ENCODE measurements around the gene KCNA1.
A peak's percentile ranks its signal among the peaks of the same experiment; 100 is the strongest.
"Not testable (repeated sequence)": the region's sequence is repeated elsewhere in the genome, so short reads cannot be mapped to it uniquely, and the experiment has no call there.

The KCNA1 gene

DNA sequence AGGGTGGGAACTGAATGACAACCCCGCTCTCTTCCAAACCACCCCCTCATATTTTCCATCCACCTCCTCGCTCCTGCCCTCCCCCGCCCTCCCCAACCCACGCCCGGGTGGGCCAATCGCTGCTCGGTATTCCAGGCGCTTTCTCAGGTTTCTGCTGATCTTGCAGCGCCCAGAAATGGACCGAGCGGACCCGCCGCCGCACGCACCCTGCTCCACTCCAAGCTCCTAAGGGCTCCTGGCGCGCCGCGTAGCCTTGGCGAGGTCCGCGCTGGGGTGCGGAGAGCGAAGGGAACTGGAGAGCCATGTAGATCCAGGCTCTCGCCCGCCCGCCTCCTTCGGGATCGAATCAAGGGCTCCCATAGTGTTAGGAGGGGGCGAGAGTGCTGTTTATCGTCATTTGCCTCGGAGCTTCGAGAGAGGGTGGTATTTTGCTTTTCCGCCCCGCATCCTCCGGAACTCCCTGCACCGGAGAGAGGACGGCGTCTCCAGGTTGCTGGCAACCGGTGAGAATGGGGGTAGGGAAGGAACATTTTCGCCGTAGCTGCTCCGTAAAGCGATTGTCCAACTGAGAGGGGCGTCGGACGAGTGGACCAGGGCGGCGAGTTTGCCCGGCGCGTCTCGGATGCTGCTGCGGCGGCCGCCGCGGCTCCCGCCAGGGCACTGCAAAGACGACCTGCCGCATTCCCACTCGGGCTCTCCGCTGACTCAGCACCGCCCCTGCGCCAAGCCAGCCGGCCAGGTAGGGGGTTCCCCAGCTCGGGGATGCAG, at the start of gene KCNA1:
Gene KCNA1, plus strand, starts transcription at position 172 of the 768 bp plus-strand sequence. CDS start 1,474 bp downstream, outside the sequence.
- DNase-seq: peak; percentile 71

DNA sequence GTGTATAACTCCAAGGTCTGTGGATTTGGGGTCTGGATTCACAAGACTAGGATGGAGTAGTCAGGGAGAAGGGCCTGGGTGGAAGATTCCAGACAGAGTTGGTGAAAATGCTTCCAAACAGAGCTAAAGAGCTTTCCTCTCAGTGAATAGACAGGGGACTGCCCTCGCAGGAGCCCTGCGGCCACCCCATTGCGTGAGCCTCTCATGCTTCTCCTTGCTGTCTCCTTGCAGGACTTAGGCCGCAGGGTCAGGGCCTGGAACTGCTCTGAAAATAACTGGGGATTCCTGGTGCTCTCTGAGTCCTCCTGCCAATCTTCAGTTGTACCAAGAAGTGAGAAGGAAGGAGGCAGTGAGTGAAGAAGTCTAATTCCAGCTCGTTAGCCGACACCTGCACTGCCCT, 49.0 kb upstream of the KCNA1 start:
- peak; percentile 44 for DNase-seq

DNA sequence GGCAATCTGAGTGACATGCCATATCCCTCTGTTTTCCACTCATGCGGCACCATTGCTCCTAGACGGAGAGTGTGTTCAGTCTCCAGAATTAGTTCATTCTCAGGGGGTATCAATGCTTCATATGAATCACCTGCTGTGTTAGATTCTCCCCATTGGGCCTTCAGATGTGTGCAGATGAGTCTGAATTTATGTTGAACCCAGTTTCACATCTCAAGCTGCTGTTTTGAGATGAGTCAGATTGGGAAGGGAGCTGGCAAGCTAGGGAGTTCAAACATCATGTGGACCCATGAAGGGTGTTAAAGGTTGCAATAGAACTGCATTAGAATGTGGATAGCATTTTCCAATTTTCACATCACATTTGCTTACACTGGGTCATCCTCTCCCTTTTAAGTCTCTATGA, 46.9 kb upstream of the KCNA1 start:
- DNase-seq: no peak

DNA sequence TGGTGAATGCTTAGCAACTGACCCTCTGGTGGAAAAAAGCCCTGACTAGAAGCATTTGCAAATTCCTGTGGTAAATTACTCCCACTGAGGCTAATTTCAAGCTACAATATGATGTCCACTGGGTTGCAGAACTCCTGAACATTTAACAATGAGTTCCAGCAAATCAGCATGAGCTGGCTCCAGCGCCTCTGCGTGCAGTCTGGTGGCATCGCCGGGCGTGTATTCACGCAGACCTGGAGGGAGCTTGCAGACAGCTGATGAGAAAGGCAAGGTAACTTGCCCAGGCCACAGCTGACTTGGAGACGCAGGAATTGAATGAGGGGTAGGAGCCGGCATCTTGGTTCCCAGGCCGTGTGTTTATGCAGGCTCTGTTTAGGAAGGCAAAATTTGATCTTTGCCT, 45.1 kb upstream of the KCNA1 start:
- DNase-seq: no peak

DNA sequence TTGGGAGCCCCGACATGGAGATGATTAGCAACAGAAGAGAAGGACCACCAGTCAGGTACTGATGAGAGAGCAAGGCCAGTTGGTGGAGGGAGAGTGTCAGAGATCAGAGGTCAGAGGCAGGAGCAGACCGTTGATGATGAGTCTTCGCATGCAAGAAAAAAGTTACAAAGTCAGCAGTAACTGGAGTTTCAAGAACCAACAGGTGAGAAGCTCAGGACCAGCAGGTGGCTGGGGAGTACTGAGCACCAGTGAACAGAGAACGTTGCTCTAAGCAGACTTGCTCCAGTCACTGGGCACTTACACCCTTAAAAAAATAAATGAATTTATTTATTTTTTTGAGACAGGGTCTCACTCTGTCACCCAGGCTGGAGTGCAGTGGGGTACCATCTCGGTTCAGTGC, 44.5 kb upstream of the KCNA1 start:
- DNase-seq: no peak

DNA sequence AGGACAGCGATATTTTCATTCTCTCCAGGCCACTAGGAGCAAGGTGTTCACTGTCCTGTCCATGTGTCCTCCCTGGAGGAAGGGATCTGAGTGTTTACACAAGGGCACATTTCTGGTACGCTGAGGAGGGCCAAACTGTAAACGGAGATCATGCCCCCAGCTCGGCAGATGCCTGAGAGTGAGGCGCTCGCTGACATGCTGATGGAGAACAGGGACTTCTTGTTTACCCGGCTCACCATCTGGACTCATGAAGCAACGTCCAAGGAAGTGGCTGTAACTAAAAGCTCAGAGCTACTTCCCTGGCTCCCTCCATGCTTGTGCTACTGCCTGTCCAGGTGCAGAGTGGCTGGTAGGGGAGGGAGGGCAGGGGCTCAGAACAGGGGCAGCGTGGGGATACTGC, 43.4 kb upstream of the KCNA1 start:
- no peak for DNase-seq

DNA sequence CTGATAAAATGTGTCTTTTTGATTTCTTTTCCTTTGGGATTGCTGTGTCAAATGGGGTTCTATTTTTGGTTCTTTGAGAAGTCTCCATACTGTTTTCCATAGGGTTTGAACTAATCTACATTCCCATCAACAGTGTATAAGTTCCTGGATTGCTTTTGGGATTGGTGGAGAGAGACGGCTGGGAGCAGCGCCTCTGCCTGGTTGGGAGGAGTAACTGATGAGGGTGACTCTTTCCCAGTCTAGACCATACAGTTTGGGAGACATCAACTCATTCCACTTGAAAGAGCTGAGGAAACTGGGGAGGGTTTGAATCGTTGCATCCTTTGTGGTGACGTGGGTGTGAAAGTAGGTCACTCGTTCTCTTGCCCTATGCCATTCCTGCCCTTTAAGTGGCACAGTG, 42.3 kb upstream of the KCNA1 start:
- DNase-seq: peak; percentile 10

DNA sequence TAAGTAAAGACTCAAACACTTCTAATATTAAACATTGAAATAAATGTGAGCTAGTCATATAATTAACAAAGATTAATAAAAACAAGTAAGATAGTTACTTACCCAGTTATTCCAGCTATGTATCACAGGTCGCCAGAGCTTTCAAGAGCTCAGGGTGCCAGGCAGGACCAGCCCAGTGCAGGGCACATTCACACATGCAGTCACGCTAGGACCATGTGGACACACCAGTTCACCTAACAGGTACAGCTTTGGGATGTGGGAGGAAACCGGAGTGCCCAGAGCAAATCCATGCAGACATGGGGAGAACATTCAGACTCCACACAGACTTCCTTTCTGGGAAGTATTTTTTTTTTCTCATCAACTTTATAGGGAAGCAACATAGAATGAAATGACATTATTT, 39.3 kb upstream of the KCNA1 start:
- DNase-seq: peak; percentile 42

DNA sequence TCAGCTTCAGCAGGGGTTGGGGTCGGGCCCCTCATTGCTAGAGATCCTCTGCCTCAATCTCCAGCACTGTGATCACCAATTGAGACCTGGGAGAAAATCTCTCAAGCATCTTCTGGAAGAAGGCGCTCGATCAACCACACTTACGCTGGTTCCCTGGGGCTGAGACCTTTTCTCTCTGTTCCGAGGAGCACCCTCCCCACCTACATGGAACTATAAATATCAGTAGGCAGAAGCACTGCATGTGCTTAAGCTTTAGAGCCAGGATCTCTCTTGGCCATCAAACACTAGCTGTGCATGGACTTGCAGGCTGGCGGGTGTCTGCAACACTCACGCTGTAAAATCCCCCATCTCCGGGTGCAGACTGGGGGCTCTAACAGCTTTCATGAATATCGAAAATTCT, 38.2 kb upstream of the KCNA1 start:
- DNase-seq: no peak

DNA sequence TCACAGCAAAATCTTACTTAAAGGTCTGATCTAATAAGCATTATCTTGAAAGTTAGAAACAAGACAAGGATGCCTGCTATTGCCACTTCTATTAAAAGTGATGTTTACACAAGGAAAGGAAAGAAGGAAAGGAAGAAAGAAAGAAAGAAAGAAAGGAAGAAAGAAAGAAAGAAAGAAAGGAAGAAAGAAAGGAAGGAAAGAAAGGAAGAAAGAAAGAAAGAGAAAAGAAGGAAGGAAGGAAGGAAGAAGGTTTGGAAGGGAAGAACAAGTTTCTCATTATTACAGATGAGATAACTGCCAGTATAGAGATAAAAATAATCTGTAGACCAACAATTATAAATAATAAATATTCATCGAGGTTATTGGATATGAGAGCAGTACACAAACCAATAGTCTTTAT, 35.8 kb upstream of the KCNA1 start:
- no peak for DNase-seq

DNA sequence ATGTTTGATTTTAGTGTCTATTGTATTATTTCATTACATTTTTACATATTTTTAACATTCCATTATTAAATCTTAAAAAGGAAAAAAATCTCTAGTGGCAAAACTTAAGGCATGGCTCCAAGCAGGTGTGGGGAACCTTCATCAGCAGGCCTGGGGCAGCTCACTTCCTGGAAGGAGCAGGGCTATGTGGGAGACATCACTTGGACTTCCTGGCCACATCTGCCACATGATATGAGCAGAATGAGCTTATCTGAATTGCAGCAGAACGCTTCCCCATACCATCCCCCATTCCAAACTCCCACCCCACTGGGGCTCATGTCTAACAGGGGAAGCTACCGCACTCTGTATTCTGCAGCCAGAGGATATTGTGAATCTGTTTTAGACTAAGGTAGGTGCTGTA, 35.0 kb upstream of the KCNA1 start:
- DNase-seq: no peak

DNA sequence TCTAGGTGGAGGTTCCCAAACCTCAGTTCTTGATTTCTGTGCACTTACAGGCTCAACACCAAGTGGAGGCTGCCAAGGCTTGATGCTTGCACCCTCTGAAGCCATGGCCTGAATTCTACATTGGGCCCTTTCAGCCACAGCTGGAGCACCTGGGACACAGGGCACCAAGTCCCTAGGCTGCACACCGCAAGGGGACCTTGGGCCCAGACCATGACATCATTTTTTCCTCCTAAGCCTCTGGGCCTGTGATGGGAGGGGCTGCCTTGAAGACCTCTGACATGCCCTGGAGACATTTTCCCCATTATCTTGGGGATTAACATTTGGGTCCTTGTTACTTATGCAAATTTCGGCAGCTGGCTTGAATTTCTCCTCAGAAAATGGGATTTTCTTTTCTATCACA, 30.2 kb upstream of the KCNA1 start:
- DNase-seq: not testable (repeated sequence)

DNA sequence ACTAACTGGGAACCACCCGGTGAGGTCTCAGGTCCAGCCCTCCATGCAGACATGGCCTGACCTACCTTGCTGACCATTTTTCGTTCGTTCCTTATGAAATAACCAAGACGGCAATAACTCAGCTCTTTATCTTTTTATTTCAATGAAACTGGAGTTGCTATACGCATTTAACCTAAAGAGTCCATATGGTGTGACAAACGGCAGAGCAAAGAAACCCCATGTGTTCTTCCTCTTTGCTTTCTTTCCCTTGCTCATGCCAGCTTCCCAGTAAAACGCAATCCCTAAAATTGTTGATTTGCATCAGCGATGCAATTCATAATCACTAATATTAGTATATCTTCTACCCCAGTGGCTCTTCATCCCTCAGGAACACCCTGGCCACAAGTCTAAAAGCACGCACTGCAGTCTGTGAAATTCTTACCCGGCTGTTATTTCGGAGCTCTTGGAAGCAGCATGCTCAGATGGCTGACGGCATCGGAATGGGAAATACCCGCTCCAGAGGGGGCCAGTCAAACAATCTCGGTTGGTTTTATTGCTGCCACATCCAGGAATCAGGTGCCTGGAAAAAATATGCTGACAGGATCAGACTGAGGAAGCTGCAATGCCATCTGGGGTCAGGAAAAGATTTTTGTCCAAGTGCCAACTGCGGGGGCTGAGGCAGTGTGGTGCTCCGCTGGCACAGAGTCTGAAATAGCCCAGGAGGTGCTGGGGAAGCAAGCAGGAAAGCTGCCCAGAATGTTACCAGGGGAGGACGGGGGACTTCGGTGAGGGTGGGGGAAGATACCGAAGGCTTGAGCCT, 28.2 kb upstream of the KCNA1 start:
- no peak for DNase-seq

DNA sequence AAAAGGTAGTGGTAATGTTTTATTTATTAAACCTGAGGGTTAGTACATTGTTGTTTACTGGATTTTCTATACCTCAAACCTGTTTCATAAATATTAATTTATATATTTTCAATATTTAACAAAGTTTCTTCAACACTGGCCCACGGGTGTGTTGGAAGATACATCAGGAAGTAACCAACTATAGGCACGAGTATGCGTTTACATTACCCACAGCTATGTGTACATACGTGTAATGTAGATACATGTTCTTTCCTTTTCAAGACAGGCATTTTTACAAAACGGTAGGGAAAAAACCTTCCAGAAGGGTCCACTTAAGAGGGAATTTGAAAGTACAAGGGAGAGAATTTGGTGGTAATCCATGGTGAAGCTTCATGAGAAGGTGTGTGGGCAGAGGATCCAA, 17.8 kb upstream of the KCNA1 start:
- no peak for DNase-seq

DNA sequence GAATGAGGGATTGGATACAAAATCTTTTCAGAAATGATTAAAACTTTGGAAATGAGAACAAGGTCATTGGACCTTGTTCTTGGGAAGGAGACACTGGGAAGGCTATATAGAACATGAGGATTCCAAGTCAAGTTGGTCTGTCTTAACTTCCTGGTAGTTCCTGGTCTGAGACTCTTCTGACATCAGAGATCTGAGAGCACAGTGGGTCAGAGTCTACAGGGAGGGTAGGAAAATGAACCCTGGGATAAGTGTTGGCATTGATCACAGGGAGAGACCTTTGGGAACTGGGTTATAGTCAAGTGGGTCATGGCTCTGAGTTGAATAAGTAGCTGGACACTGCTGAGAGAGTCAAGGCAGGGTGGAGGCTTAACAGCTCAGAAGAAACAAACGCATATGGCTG, 17.3 kb upstream of the KCNA1 start:
- DNase-seq: no peak

DNA sequence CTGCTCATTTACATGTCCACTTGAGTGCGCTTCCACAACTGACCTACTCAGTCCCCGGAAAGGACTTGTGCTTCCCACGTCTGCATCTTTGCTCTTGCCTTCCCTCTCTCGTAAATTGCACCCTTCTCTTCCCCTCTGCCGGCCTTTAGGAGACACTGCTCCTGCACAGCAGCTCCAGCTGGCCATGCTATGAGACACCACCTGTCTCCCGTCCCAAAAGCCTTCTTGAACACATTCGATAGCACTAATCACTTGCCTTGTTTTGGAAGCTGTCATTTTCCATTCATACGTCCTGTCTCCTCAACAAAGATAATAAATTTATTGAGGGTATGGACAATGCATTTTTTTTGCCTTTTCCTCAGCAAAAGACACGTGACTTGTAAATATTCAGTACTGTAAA, 15.7 kb upstream of the KCNA1 start:
- no peak for DNase-seq

DNA sequence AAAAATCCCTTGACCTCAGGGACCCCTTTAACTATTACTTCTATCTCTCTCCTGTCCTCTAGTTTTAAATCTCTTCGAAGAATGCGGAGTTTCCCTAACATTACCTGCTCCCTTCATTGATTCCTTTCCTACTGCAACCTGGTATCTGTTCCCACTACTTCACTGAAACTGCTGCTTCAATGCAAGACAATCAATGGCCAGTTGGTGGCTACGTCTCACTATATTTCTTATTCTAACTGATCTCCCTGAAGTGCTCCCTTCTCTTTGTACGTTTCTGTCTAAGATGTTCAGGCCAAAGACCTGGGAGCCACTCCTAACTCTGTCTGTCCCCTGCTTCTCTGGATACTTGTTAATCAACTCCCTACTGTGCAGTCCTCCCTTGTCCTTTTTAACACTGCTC, 10.3 kb upstream of the KCNA1 start:
- DNase-seq: no peak

DNA sequence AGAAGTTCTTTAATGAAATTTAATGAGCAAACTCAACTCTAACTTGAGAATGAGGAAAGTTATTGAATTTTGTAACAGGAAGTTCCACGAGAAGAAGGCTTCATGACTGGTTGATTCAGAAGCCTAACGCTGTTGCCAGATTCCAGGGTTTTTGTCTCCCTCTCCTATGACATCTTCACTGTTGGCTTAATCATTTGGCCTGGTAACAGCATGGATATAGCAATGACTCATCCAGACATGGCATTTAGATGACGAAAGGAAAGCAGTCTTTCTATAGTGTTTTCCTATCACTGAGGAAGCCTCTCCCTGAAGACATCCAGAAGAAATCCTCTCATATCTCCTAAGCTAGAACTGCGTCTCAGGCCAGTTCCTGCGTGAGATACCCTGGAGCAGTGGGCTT, 9.4 kb upstream of the KCNA1 start:
- no peak for DNase-seq

DNA sequence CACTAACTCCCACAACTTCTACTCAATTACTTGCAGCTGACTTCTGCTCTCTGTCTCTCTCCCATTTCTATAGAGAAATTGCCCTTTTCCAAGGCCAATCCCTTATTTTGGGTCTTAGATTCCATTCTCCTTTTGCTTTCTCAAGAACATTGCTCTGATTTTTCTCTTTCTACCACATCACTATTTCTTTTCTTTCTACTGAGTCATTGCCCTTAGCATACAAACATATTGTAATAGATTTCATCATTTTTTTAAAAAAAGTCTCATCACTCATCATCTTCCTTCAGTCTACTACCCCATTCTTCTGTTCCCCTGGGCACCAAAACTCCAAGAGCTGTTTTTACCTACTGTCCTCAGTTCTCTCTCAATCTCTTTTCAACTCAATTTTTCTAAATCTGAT, 4.4 kb upstream of the KCNA1 start:
- no peak for DNase-seq

DNA sequence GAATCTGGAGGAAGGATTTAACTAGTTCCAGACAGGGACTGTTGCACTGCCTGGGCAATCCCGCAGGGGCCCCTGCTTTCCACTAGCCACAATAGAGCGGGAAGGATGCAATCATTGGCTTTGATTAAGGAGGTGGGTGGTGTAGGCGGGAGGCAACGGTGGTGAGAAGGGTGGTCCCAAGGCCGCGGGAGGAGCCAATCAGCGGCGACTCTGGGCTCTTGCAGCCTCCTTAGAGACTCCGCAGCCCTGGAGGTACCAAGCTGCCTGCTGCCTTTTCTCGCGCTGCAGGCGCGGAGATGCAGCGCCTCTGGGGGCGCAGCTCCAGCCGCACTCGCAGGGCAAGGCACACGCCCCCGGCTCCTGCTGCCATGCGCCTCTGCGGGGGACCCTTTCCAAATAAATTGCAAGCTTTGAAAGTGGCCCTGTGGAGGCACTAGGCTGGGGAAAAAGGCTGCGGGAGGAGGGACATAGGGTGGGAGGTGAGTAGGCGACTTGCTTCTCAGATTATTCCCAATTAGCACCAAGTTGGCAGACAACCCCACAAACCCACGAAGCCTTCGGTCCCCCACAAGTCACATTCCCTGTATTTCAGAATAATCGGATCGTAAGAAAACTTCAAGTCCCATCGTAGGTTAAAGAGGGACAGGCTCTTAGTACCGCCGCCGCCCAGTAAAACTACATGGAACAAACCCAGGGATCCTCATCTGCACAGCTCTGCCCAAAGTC, 858 bp upstream of the KCNA1 start:
- DNase-seq: peak; percentile 91

DNA sequence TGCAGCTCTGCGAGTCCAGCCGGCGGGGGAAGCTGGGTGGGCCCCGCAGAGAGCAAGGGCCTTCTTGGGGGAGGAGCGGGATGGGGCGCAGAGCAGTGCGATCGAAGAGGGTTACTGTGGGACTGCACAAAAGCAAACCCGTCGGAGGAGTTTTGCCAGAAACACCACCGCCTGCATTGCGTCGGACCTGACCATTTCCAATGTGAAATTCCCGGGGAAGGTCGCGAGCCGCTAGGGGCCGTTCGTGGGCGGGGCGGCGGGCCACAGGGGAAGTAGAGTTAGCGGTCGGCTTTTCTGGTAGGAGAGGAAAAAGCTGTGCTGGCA, 333 bp upstream of the KCNA1 start:
- peak; percentile 76 for DNase-seq

DNA sequence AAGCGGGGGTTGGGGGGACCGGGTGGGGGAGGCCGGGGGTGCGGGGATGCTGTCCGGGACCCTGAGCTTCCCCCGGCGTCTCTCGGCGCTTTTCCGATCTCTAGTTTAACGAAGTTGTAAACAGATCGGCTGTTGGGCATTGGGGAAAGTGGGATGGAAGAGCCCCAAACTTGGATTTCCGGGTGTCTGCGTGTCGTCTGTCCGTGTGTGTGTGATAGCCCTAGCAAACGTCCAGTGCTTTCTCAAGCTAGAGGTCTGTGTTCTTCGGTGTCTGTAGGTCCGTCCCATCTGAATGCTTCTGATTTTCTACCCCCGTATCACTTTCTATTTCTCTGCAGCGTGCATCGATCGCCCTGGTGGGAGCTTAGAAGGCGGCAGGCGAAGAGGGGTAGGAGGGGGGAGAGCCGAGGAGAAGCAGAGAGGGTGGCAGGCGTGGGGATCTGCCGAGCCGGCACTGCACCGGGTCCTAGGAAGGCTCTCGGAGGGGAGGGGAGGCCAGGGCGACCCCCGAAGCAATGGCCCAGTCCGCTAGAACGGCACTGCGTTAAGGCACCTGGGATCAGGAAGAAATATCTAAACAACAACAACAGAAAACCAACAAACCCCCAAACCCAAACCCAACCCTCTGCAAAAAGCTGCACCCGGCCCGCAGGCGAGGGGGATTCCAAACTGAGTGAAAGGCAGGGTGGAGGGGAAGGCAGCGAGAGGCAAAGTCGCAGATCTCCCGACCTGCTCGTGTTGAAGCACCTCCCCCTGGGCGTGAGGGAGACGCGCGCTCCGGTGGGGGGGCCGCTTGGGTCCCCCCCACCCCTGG, 1.0 kb downstream of the KCNA1 start:
- DNase-seq: no peak

All from islet precursor cell (in vitro differentiated cells).